ENCODE measurements around the gene NGDN. TPM values are rescaled to one million over a fixed set of nuclear protein-coding genes. Genes with fewer than 3 reads are reported as not detected.

The NGDN gene
- total RNA-seq, 1 donor from 2014 or later, result 48.6 TPM

DNA sequence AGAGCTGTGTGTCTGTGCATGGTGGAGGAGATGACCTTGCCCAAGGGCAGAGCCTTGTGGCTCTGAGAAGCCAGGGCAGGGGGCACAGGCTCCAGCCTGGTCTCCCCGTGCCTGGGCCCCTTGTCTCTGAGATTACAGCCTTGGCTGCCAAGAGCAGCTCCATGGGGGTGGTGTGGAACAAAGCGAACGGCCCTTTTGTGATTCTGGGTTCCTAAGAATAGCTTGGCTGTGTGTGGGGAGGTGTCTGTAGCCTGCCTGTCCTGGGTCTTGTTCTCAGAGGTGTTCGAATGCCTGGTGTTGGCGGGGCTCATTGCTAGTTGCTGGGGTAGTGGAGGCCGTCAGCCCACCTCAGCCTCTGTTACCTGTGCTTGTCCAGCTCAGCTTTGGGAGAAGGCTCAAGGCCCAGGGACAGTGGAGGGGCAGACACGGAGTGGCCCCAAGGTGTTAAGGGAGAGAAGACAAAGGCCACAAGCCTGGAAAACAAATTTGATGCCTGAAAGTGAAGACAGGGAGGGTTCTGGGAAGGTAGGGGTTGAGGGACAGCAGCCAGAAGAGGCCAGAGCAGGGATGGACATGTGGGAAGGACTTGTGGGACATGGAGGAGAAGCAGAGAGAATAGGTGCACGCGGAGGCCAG is 26.7 kb upstream of the NGDN start:
- no peak for DNase-seq (ENCODE audit: low spot score, unreplicated experiment)
- H3K27me3 Mint-ChIP-seq, result peaks cover 13% of the 10 kb centered on the region
- H3K4me1 Mint-ChIP-seq (ENCODE audit: low read depth), result peaks cover 13% of the 10 kb centered on the region
- H3K9me3 Mint-ChIP-seq (ENCODE audit: low read depth), result no peaks in the 10 kb centered on the region
- H3K27ac Mint-ChIP-seq, result no peak overlapping the region
- no peaks in the 10 kb centered on the region for H3K36me3 Mint-ChIP-seq (ENCODE audit: insufficient read depth)
- H3K4me3 Mint-ChIP-seq (ENCODE audit: low read depth), result no peak overlapping the region
- TF ChIP-seq, protein P1, sequence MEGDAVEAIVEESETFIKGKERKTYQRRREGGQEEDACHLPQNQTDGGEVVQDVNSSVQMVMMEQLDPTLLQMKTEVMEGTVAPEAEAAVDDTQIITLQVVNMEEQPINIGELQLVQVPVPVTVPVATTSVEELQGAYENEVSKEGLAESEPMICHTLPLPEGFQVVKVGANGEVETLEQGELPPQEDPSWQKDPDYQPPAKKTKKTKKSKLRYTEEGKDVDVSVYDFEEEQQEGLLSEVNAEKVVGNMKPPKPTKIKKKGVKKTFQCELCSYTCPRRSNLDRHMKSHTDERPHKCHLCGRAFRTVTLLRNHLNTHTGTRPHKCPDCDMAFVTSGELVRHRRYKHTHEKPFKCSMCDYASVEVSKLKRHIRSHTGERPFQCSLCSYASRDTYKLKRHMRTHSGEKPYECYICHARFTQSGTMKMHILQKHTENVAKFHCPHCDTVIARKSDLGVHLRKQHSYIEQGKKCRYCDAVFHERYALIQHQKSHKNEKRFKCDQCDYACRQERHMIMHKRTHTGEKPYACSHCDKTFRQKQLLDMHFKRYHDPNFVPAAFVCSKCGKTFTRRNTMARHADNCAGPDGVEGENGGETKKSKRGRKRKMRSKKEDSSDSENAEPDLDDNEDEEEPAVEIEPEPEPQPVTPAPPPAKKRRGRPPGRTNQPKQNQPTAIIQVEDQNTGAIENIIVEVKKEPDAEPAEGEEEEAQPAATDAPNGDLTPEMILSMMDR (IDR thresholded peaks at IDR 0.05; ENCODE audit: unreplicated experiment), result no peak

DNA sequence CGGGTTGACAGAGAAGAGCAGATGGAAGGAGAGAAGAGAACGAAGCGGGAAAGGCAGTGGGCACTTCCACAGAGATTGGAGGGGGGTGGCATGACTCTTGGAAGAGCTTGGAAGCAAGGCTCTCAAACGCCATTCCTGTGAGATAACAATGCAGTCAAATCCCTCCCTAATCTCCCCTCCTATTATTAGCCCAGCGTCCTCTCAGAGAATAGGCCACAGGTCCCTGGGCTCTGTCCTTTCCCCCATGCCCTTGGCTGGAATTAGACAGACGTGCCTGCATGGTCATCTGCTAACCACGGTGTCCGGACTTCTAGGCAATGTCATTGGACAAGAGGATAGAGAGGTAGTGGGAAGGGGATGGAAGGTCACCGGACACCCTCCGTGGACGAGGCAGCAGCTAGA is 26.1 kb upstream of the NGDN start:
- no peak for DNase-seq (ENCODE audit: low spot score, unreplicated experiment)
- peaks cover 18% of the 10 kb centered on the region for H3K27me3 Mint-ChIP-seq
- H3K4me1 Mint-ChIP-seq (ENCODE audit: low read depth), result peaks cover 11% of the 10 kb centered on the region
- H3K9me3 Mint-ChIP-seq (ENCODE audit: low read depth), result no peaks in the 10 kb centered on the region
- no peaks in the 10 kb centered on the region for H3K36me3 Mint-ChIP-seq (ENCODE audit: insufficient read depth)
- H3K27ac Mint-ChIP-seq, result no peak overlapping the region
- no peak overlapping the region for H3K4me3 Mint-ChIP-seq (ENCODE audit: low read depth)
- TF ChIP-seq, protein P1 (IDR thresholded peaks at IDR 0.05; ENCODE audit: unreplicated experiment), result no peak

DNA sequence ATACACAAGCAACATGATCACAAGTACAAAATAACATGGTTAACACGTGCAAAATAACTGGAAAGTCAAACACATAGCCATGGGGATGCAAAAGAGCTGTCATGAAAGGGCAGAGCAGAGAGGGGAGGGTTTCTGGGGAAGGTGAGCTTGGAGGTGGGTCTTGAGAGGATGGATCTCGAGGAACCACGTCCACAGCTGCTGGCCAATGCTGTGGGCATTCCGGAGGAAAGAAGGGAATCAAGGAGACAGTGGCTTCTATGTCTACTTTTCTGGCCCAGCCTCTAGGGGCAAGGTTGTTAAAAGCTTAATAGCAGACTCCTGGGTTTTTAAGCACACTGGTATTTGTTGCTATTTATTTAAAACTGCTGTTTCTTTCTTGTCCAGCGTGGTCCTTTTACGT is 25.6 kb upstream of the NGDN start:
- Mint-ChIP-seq H3K9me3 (ENCODE audit: low read depth) (no peaks in the 10 kb centered on the region), H3K4me3 (ENCODE audit: low read depth) (no peak overlapping the region), H3K4me1 (ENCODE audit: low read depth) (peaks cover 10% of the 10 kb centered on the region), H3K27me3 (peaks cover 23% of the 10 kb centered on the region), H3K36me3 (ENCODE audit: insufficient read depth) (no peaks in the 10 kb centered on the region), H3K27ac (no peak overlapping the region)
- DNase-seq (ENCODE audit: low spot score, unreplicated experiment), result no peak
- TF ChIP-seq, protein P1 (IDR thresholded peaks at IDR 0.05; ENCODE audit: unreplicated experiment), result no peak

DNA sequence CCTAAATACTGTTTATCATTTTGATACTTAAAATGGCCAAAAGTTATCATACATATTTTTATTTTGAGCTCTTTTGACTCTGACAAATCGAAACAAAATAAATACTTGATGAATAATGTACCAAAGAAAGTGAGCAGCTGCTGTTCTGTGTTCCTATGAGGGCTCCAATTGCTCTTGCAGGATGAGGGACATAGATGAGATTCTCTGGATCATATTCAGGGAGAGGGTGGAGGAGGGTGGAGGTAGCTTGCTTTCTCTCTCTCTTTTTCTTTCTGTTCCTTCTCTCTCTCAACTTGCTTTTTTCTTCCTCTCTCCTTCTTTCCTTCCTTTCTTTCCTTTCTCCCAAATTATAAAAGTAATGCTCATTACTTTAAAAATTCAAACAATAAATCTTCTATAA is 25.2 kb upstream of the NGDN start:
- Mint-ChIP-seq H3K36me3 (ENCODE audit: insufficient read depth) (no peaks in the 10 kb centered on the region), H3K27ac (no peak overlapping the region), H3K9me3 (ENCODE audit: low read depth) (no peaks in the 10 kb centered on the region), H3K4me1 (ENCODE audit: low read depth) (peaks cover 10% of the 10 kb centered on the region), H3K27me3 (peaks cover 24% of the 10 kb centered on the region), H3K4me3 (ENCODE audit: low read depth) (no peak overlapping the region)
- DNase-seq (ENCODE audit: low spot score, unreplicated experiment), result no peak
- TF ChIP-seq, protein P1 (IDR thresholded peaks at IDR 0.05; ENCODE audit: unreplicated experiment), result no peak

DNA sequence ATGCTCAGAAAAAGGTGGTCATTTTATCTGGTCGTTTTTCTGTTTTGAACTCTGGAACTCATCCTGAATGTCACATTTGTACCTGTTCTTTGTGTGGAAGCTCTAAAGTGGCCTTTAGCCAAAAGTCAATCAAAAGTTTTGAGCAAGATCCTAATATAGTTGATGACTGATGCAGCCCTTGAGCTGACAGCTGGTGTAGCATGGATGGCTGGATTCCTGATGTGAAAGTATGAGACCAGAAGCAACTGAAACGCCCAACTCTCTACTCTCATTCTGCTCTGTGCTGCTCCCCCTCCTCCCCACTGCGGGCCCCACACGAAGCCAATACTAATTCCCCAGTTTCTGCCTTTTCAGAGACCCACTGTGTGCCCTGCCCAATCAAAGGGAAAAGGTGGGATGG is 23.7 kb upstream of the NGDN start:
- peaks cover 16% of the 10 kb centered on the region for H3K27me3 Mint-ChIP-seq
- H3K9me3 Mint-ChIP-seq (ENCODE audit: low read depth), result no peaks in the 10 kb centered on the region
- no peak for DNase-seq (ENCODE audit: low spot score, unreplicated experiment)
- TF ChIP-seq, protein P1 (IDR thresholded peaks at IDR 0.05; ENCODE audit: unreplicated experiment), result no peak
- H3K36me3 Mint-ChIP-seq (ENCODE audit: insufficient read depth), result no peaks in the 10 kb centered on the region
- H3K4me3 Mint-ChIP-seq (ENCODE audit: low read depth), result no peak overlapping the region
- H3K4me1 Mint-ChIP-seq (ENCODE audit: low read depth), result peaks cover 10% of the 10 kb centered on the region
- H3K27ac Mint-ChIP-seq, result no peak overlapping the region
